ENCODE results near the gene XPC. TPM values are rescaled to one million over a fixed set of nuclear protein-coding genes. Genes with fewer than 3 reads are reported as not detected.

Gene XPC
- total and polyA plus RNA-seq, 2 donors from 2014 or later: 15.9 to 44.4 TPM

GRCh38 chr3:14200276-14200675 is 21.9 kb upstream of the XPC start:
- Histone ChIP-seq H3K4me3 (ENCODE audit: low read length in 3 of 3) (no peak overlapping the region), H3K4me1 (ENCODE audit: control insufficient read depth in 2 of 3, insufficient read depth in 2 of 3, low read depth in 1 of 3, low read length in 3 of 3) (peaks cover 6 to 72% (median 35%) of the 10 kb centered on the region in 3 donors), H3K9ac (ENCODE audit: low read length in 3 of 3) (peak overlapping the region in 1 of 3 donors; percentile 6), H3K36me3 (ENCODE audit: control insufficient read depth in 2 of 3, insufficient read depth in 3 of 3, low read length in 3 of 3) (no peaks in the 10 kb centered on the region), H3K27ac (ENCODE audit: low read depth in 2 of 2, low read length in 2 of 2) (peak overlapping the region; percentile 83 to 88), H3K9me3 (ENCODE audit: control insufficient read depth in 2 of 3, insufficient read depth in 1 of 3, low read length in 3 of 3) (no peaks in the 10 kb centered on the region), H3K27me3 (ENCODE audit: control insufficient read depth, insufficient read depth, low read length) (no peaks in the 10 kb centered on the region)
- FAIRE-seq: no peak
- no peak for DNase-seq
- TF ChIP-seq, protein P1, sequence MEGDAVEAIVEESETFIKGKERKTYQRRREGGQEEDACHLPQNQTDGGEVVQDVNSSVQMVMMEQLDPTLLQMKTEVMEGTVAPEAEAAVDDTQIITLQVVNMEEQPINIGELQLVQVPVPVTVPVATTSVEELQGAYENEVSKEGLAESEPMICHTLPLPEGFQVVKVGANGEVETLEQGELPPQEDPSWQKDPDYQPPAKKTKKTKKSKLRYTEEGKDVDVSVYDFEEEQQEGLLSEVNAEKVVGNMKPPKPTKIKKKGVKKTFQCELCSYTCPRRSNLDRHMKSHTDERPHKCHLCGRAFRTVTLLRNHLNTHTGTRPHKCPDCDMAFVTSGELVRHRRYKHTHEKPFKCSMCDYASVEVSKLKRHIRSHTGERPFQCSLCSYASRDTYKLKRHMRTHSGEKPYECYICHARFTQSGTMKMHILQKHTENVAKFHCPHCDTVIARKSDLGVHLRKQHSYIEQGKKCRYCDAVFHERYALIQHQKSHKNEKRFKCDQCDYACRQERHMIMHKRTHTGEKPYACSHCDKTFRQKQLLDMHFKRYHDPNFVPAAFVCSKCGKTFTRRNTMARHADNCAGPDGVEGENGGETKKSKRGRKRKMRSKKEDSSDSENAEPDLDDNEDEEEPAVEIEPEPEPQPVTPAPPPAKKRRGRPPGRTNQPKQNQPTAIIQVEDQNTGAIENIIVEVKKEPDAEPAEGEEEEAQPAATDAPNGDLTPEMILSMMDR (IDR thresholded peaks at IDR 0.05; ENCODE audit: borderline replicate concordance, extremely low read depth, insufficient read depth): no peak
- intact Hi-C loops (cut with DNase I): loop anchor here (5.0 kb wide), 1 partner anchor 267 kb away; no protein-coding TSS in a partner anchor

GRCh38 chr3:14199641-14200040 is 21.2 kb upstream of the XPC start:
- DNase-seq: no peak
- Histone ChIP-seq H3K27me3 (ENCODE audit: control insufficient read depth, insufficient read depth, low read length) (no peaks in the 10 kb centered on the region), H3K9me3 (ENCODE audit: control insufficient read depth in 2 of 3, insufficient read depth in 1 of 3, low read length in 3 of 3) (no peaks in the 10 kb centered on the region), H3K4me3 (ENCODE audit: low read length in 3 of 3) (no peak overlapping the region), H3K9ac (ENCODE audit: low read length in 3 of 3) (peak overlapping the region in 1 of 3 donors; percentile 6), H3K27ac (ENCODE audit: low read depth in 2 of 2, low read length in 2 of 2) (peak overlapping the region; percentile 83 to 88), H3K4me1 (ENCODE audit: control insufficient read depth in 2 of 3, insufficient read depth in 2 of 3, low read depth in 1 of 3, low read length in 3 of 3) (peaks cover 6 to 69% (median 33%) of the 10 kb centered on the region in 3 donors), H3K36me3 (ENCODE audit: control insufficient read depth in 2 of 3, insufficient read depth in 3 of 3, low read length in 3 of 3) (no peaks in the 10 kb centered on the region)
- FAIRE-seq: no peak
- intact Hi-C loops (cut with DNase I): loop anchor here (5.0 kb wide), 1 partner anchor 268 kb away; no protein-coding TSS in a partner anchor
- TF ChIP-seq, protein P1 (IDR thresholded peaks at IDR 0.05; ENCODE audit: borderline replicate concordance, extremely low read depth, insufficient read depth): no peak

DNA sequence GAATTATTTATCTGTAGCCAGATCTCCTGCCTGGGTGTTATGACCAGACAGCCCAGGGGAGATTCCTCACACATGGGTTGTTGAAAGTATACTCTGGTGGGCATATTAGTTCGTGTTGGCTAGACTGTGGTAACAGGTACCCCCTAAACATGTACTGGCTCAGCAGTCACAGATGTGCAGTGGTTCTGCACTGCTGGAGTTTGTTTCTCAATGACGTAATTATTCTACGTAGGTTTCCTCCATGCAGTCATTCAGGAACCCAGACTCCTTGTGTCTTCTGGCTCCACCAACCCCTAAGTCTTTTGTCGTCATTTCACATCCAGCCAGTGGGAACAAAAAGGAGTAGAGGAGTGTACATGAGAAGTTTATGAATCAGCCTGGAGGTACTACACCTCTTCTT is 16.5 kb upstream of the XPC start:
- no peak overlapping the region for H3K9ac ChIP-seq (ENCODE audit: low read length in 3 of 3)
- FAIRE-seq (no peak), DNase-seq (no peak)
- intact Hi-C loops (cut with DNase I): no loop called here
- peak overlapping the region; percentile 28 to 54 for H3K27ac ChIP-seq (ENCODE audit: low read depth in 2 of 2, low read length in 2 of 2)
- no peaks in the 10 kb centered on the region for H3K36me3 ChIP-seq (ENCODE audit: control insufficient read depth in 2 of 3, insufficient read depth in 3 of 3, low read length in 3 of 3)
- H3K4me1 ChIP-seq (ENCODE audit: control insufficient read depth in 2 of 3, insufficient read depth in 2 of 3, low read depth in 1 of 3, low read length in 3 of 3): peaks cover 0 to 25% (median 6%) of the 10 kb centered on the region in 3 donors
- H3K4me3 ChIP-seq (ENCODE audit: low read length in 3 of 3): no peak overlapping the region
- no peaks in the 10 kb centered on the region for H3K9me3 ChIP-seq (ENCODE audit: control insufficient read depth in 2 of 3, insufficient read depth in 1 of 3, low read length in 3 of 3)
- TF ChIP-seq, protein P1 (IDR thresholded peaks at IDR 0.05; ENCODE audit: borderline replicate concordance, extremely low read depth, insufficient read depth): no peak
- no peaks in the 10 kb centered on the region for H3K27me3 ChIP-seq (ENCODE audit: control insufficient read depth, insufficient read depth, low read length)
